Measurements from ENCODE around the gene POC1B. TPM values are rescaled to one million over a fixed set of nuclear protein-coding genes. Genes with fewer than 3 reads are reported as not detected.

Gene POC1B
- total RNA-seq, 1 experiment from 2014 or later: 13.6 TPM

DNA sequence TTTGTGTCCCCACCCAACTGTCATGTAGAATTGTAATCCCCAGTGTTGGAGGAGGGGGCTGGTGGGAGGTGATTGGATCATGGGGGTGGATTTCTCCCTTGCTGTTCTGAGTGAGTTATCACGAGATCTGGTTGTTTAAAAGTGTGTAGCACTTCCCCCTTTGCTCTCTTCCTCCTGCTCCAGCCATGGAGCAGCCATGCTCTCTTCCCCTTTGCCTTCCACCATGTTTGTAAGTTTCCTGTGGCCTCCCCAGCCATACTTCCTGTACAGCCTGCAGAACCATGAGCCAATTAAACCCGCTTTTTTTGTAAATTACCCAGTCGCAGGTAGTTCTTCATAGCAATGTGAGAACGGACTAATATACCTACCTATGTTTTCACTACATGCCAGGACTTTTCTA lies 2.6 kb upstream of the POC1B start:
- Histone ChIP-seq H3F3A (ENCODE audit: insufficient read depth, low read depth) (no peaks in the 10 kb centered on the region), H3K4me1 (replicated peaks; ENCODE audit: insufficient read depth) (peaks cover 17% of the 10 kb centered on the region), H3K27me3 (ENCODE audit: insufficient read depth, low read depth) (no peaks in the 10 kb centered on the region), H3K36me3 (ENCODE audit: low read depth) (0 out of 2 replicates have a peak, but pooled peaks cover 6% of the 10 kb centered on the region), H3K4me2 (no peak overlapping the region), H3K27ac (no peak overlapping the region), H3K9me3 (ENCODE audit: insufficient read depth, low read depth) (no peaks in the 10 kb centered on the region), H4K20me1 (ENCODE audit: insufficient read depth) (no peaks in the 10 kb centered on the region), H2AFZ (no peak overlapping the region), H3K4me3 (no peak overlapping the region), H3K79me2 (ENCODE audit: low read depth) (peaks cover 14% of the 10 kb centered on the region), H3K9me2 (ENCODE audit: insufficient read depth) (no peaks in the 10 kb centered on the region)
- DNase-seq: no peak
- CTCF ChIA-PET: no interaction called here
- no TSS peak for BruUV-seq (replicated peaks)
- TF ChIP-seq, protein P1, sequence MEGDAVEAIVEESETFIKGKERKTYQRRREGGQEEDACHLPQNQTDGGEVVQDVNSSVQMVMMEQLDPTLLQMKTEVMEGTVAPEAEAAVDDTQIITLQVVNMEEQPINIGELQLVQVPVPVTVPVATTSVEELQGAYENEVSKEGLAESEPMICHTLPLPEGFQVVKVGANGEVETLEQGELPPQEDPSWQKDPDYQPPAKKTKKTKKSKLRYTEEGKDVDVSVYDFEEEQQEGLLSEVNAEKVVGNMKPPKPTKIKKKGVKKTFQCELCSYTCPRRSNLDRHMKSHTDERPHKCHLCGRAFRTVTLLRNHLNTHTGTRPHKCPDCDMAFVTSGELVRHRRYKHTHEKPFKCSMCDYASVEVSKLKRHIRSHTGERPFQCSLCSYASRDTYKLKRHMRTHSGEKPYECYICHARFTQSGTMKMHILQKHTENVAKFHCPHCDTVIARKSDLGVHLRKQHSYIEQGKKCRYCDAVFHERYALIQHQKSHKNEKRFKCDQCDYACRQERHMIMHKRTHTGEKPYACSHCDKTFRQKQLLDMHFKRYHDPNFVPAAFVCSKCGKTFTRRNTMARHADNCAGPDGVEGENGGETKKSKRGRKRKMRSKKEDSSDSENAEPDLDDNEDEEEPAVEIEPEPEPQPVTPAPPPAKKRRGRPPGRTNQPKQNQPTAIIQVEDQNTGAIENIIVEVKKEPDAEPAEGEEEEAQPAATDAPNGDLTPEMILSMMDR (conservative IDR thresholded peaks at IDR 0.05): no peak
- no peak for TF ChIP-seq EZH2 (IDR thresholded peaks at IDR 0.05; ENCODE audit: low read depth)
- intact Hi-C loops (cut with micrococcal nuclease; ENCODE audit: unreplicated experiment): loop anchor here (5.0 kb wide), 1 partner anchor 66 kb away; no protein-coding TSS in a partner anchor
- POLR2A ChIA-PET (ENCODE audit: unreplicated experiment): no interaction called here

DNA sequence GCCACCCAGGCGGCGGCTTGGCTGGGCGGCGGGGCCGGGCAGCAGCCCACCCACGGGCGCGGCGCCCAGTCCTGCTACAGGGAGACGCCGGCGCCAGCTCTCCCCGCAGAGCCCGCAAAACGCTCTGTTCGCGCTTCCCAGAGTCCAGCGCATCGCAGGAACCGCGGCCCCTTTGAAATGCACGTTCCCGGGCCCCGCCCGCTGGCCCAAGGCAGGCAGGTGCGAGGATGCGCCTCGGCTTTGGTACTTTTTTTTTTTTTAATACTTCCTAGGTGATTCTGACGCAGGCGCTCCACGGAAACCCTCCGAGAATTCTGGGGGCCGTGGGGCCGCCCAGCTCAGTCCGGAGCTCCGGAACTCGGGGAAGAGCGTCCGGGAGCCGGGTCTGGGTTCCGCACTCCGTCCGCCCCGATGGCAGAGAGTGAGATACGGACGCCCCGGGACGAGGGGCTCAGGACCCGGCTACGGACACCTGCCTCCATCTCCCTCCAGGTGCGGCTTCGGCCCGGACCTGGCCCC lies 483 bp downstream of the POC1B start:
- POLR2A ChIA-PET (ENCODE audit: unreplicated experiment): interaction anchor here (0.6 kb wide), 1 partner anchor 172 kb away, joined by 10 read pairs; no protein-coding TSS in a partner anchor
- no peaks in the 10 kb centered on the region for H4K20me1 ChIP-seq (ENCODE audit: insufficient read depth)
- H3F3A ChIP-seq (ENCODE audit: insufficient read depth, low read depth): no peaks in the 10 kb centered on the region
- no peaks in the 10 kb centered on the region for H3K9me3 ChIP-seq (ENCODE audit: insufficient read depth, low read depth)
- no TSS peak for BruUV-seq (replicated peaks)
- no peak for DNase-seq
- H3K36me3 ChIP-seq (ENCODE audit: low read depth): 0 out of 2 replicates have a peak, but pooled peaks cover 8% of the 10 kb centered on the region
- CTCF ChIA-PET: no interaction called here
- peaks cover 22% of the 10 kb centered on the region for H3K4me1 ChIP-seq (replicated peaks; ENCODE audit: insufficient read depth)
- H3K4me3 ChIP-seq: peak overlapping the region; percentile 98
- H3K4me2 ChIP-seq: peak overlapping the region; percentile 90
- H3K79me2 ChIP-seq (ENCODE audit: low read depth): peaks cover 29% of the 10 kb centered on the region
- intact Hi-C loops (cut with micrococcal nuclease; ENCODE audit: unreplicated experiment): loop anchor here (1.0 to 5.0 kb wide), 2 partner anchors 63 to 173 kb away; partner anchors contain the start of gene DUSP6
- TF ChIP-seq EZH2 (IDR thresholded peaks at IDR 0.05; ENCODE audit: low read depth): no peak
- TF ChIP-seq, protein P1 (conservative IDR thresholded peaks at IDR 0.05): no peak
- H3K27me3 ChIP-seq (ENCODE audit: insufficient read depth, low read depth): no peaks in the 10 kb centered on the region
- no peaks in the 10 kb centered on the region for H3K9me2 ChIP-seq (ENCODE audit: insufficient read depth)
- H3K27ac ChIP-seq: peak overlapping the region; percentile 14; the same call in 1 of the 2 replicates
- H2AFZ ChIP-seq: peak overlapping the region; percentile 98

DNA sequence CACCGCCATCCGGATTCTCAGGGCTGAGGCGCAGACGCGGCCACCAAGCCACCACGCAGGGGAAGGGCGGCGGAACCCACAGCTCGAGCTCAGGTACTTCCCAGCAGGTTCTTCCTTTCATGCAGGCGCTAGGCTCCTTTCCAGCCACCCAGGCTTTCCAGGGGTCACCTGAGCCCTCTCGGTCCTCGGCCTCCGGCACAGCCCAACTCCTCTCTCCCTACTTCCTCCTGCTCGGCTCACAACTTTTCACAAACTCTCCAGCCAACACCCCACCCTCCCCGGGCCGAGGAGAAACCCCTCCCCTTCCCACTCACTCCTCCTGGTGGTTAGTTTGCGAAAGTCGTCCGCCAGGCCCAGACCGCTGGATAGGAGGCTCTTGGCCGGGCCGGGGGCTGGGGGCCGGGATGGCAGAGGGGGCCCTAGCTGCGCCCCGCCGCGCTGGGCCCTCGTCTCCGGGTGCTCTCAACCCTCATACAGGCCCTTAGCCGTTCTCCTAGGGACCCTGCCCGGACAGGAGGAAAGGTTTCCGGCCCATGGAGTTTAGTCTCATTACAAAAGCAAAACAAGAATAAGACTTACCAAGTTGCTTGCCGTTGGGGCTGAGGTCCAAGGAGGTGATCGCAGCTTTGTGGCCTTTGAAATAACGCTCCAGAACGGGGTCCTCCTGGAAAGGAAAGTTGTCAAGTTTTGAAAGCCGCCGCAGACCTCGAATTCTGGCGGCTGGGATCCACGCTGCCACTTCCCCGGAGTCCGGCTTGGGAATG lies 1.1 kb downstream of the POC1B start, which contains the start of gene GALNT4:
Gene GALNT4 (minus strand): TSS at position 256 of the 764 bp plus-strand sequence. CDS start 247 bp downstream, at position 9.
- TSS peak; percentile 63 for BruUV-seq (replicated peaks)
- peak within 1 kb of the TSS; percentile 90 for H3K4me2 ChIP-seq
- H3K27ac ChIP-seq: peak within 1 kb of the TSS; percentile 14; the same call in 1 of the 2 replicates
- ChIA-PET CTCF (interaction anchor here (0.6 kb wide), 1 partner anchor 947 kb away, joined by 3 read pairs; no protein-coding TSS in a partner anchor), POLR2A (ENCODE audit: unreplicated experiment) (interaction anchor here (0.6 kb wide), 1 partner anchor 171 kb away, joined by 10 read pairs; no protein-coding TSS in a partner anchor)
- no peaks in the 10 kb centered on the region for H4K20me1 ChIP-seq (ENCODE audit: insufficient read depth)
- H3K27me3 ChIP-seq (ENCODE audit: insufficient read depth, low read depth): no peaks in the 10 kb centered on the region
- peak; percentile 70 to 82 for DNase-seq
- no peaks in the 10 kb centered on the region for H3F3A ChIP-seq (ENCODE audit: insufficient read depth, low read depth)
- H3K4me1 ChIP-seq (replicated peaks; ENCODE audit: insufficient read depth): peaks cover 22% of the 10 kb centered on the region
- no peaks in the 10 kb centered on the region for H3K9me3 ChIP-seq (ENCODE audit: insufficient read depth, low read depth)
- H3K4me3 ChIP-seq: peak within 1 kb of the TSS; percentile 98
- intact Hi-C loops (cut with micrococcal nuclease; ENCODE audit: unreplicated experiment): loop anchor here (1.0 to 5.0 kb wide), 4 partner anchors 62 to 1413 kb away; partner anchors contain the start of gene DUSP6
- no peak for TF ChIP-seq EZH2 (IDR thresholded peaks at IDR 0.05; ENCODE audit: low read depth)
- TF ChIP-seq, protein P1 (conservative IDR thresholded peaks at IDR 0.05): peak; percentile 75
- 0 out of 2 replicates have a peak, but pooled peaks cover 8% of the 10 kb centered on the region for H3K36me3 ChIP-seq (ENCODE audit: low read depth)
- H2AFZ ChIP-seq: peak within 1 kb of the TSS; percentile 98
- H3K79me2 ChIP-seq (ENCODE audit: low read depth): peaks cover 33% of the 10 kb centered on the region
- no peaks in the 10 kb centered on the region for H3K9me2 ChIP-seq (ENCODE audit: insufficient read depth)
